ENCODE measurements around the gene LRRC56.

GRCh38 chr11:532986-533585 is 4.2 kb upstream of the LRRC56 start:
- TF ChIP-seq CTCF (IDR thresholded peaks at IDR 0.05; ENCODE audit: poor library complexity), result no peak
- TF ChIP-seq EZH2 (IDR thresholded peaks at IDR 0.05; ENCODE audit: borderline replicate concordance), result no peak

All from hepatocyte (in vitro differentiated cells).